Osteoblast (primary cell): ENCODE measurements around the gene EME2. TPM values are rescaled to one million over a fixed set of nuclear protein-coding genes. Genes with fewer than 3 reads are reported as not detected.

Experiments used
- DNase-seq: peaks from one replicate; pipeline ENCODE4 v3.0.0; 2011; ENCODE audit warnings: low spot score, mixed read lengths; ENCODE audit not compliant: insufficient read length; ENCODE audit errors: missing footprints
- H2AFZ ChIP-seq: 2 replicates; pipeline ENCODE4 v1.6.0; 2011; ENCODE audit warnings: mild to moderate bottlenecking, low read length
- H3K27ac ChIP-seq: 2 replicates; pipeline ENCODE4 v1.5.1; 2011; ENCODE audit warnings: mild to moderate bottlenecking, low read depth, low read length, moderate library complexity
- H3K27me3 ChIP-seq: 2 replicates; pipeline ENCODE4 v1.6.0; 2012; ENCODE audit warnings: mild to moderate bottlenecking, control low read depth, inconsistent platforms, low read length, moderate library complexity; ENCODE audit not compliant: insufficient read depth
- H3K36me3 ChIP-seq: 2 replicates; pipeline ENCODE4 v1.5.1; 2011; ENCODE audit warnings: mild to moderate bottlenecking, low read length, control low read depth, moderate library complexity; ENCODE audit not compliant: insufficient read depth
- H3K4me1 ChIP-seq: 2 replicates; pipeline ENCODE4 v1.5.1; 2011; ENCODE audit warnings: mild to moderate bottlenecking, low read length, control low read depth, moderate library complexity; ENCODE audit not compliant: insufficient read depth
- H3K4me2 ChIP-seq: 2 replicates; pipeline ENCODE4 v1.6.0; 2011; ENCODE audit warnings: mild to moderate bottlenecking, low read length; ENCODE audit not compliant: insufficient read depth
- H3K4me3 ChIP-seq: fragments of 200-600 bp; sonication (generic); 3 replicates; pipeline ENCODE4 v1.5.1; 2012; ENCODE audit warnings: mild to moderate bottlenecking, low read length, inconsistent platforms; ENCODE audit not compliant: insufficient read depth
- H3K79me2 ChIP-seq: 2 replicates; pipeline ENCODE4 v1.6.0; 2012; ENCODE audit warnings: mild to moderate bottlenecking, low read length, control low read depth, inconsistent platforms; ENCODE audit not compliant: insufficient read depth
- H3K9me3 ChIP-seq: 2 replicates; pipeline ENCODE4 v1.5.1; 2011; ENCODE audit warnings: low read depth, low read length, control low read depth
- H4K20me1 ChIP-seq: 2 replicates; pipeline ENCODE4 v1.6.0; 2012; ENCODE audit warnings: mild to moderate bottlenecking, low read length, control low read depth; ENCODE audit not compliant: insufficient read depth
- CTCF ChIP-seq: IDR thresholded peaks from 2 replicates; pipeline ENCODE4 v1.5.1; 2011; ENCODE audit warnings: mild to moderate bottlenecking, low read depth, low read length, moderate library complexity; ENCODE audit errors: extremely low read depth
- total RNA-seq: library from RNA; depleted of rRNA; stranded (reverse); fragments of >200 nt; gene quantifications from 2 replicates; pipeline ENCODE4 v1.2.3, GENCODE V29; 2012

EME2 gene
- total RNA-seq, 1 donor: 16.3 TPM

- TF ChIP-seq CTCF: no peak
- Histone ChIP-seq H3K9me3 (no peaks in the 10 kb centered on the region), H3K27ac (no peak overlapping the region), H3K4me3 (no peak overlapping the region), H3K36me3 (peaks cover 20% of the 10 kb centered on the region), H3K79me2 (peaks cover 2% of the 10 kb centered on the region), H2AFZ (no peak overlapping the region), H4K20me1 (peaks cover under 1% of the 10 kb centered on the region), H3K4me2 (no peak overlapping the region), H3K27me3 (no peaks in the 10 kb centered on the region), H3K4me1 (peaks cover 3% of the 10 kb centered on the region)
- DNase-seq: no peak
Measured at GRCh38 chr16:1817276-1817589, 44.6 kb downstream of the EME2 start.

- H3K27ac ChIP-seq: no peak overlapping the region
- DNase-seq: no peak
- peaks cover 5% of the 10 kb centered on the region for H4K20me1 ChIP-seq
- H3K4me2 ChIP-seq: no peak overlapping the region
- no peak for TF ChIP-seq CTCF
- peaks cover 3% of the 10 kb centered on the region for H3K4me1 ChIP-seq
- H3K9me3 ChIP-seq: no peaks in the 10 kb centered on the region
- peaks cover 24% of the 10 kb centered on the region for H3K36me3 ChIP-seq
- no peak overlapping the region for H2AFZ ChIP-seq
- no peaks in the 10 kb centered on the region for H3K27me3 ChIP-seq
- no peak overlapping the region for H3K4me3 ChIP-seq
- peaks cover 7% of the 10 kb centered on the region for H3K79me2 ChIP-seq
Measured at GRCh38 chr16:1817716-1818115, 45.1 kb downstream of the EME2 start.

GRCh38 chr16:1818204-1818872, 45.7 kb downstream of the EME2 start:
- H3K4me2 ChIP-seq: no peak overlapping the region
- H3K36me3 ChIP-seq: peaks cover 27% of the 10 kb centered on the region
- H3K27ac ChIP-seq: no peak overlapping the region
- no peaks in the 10 kb centered on the region for H3K9me3 ChIP-seq
- DNase-seq: no peak
- no peak overlapping the region for H3K4me3 ChIP-seq
- no peak for TF ChIP-seq CTCF
- no peak overlapping the region for H2AFZ ChIP-seq
- H3K27me3 ChIP-seq: no peaks in the 10 kb centered on the region
- H4K20me1 ChIP-seq: peaks cover 5% of the 10 kb centered on the region
- no peaks in the 10 kb centered on the region for H3K4me1 ChIP-seq
- H3K79me2 ChIP-seq: peaks cover 10% of the 10 kb centered on the region

- H3K9me3 ChIP-seq: no peaks in the 10 kb centered on the region
- no peak overlapping the region for H3K4me3 ChIP-seq
- no peak overlapping the region for H2AFZ ChIP-seq
- TF ChIP-seq CTCF: no peak
- H4K20me1 ChIP-seq: peaks cover 7% of the 10 kb centered on the region
- H3K79me2 ChIP-seq: peaks cover 14% of the 10 kb centered on the region
- DNase-seq: no peak
- H3K4me1 ChIP-seq: no peaks in the 10 kb centered on the region
- peaks cover 27% of the 10 kb centered on the region for H3K36me3 ChIP-seq
- H3K27me3 ChIP-seq: no peaks in the 10 kb centered on the region
- H3K4me2 ChIP-seq: no peak overlapping the region
- no peak overlapping the region for H3K27ac ChIP-seq
Measured at GRCh38 chr16:1818873-1819525, 46.4 kb downstream of the EME2 start.
